Mammary epithelial cell (primary cell): ENCODE data around the gene SPARC.

ENCODE experiments used
- CTCF ChIP-seq, 2 donors: IDR thresholded peaks in 1 of 2; conservative IDR thresholded peaks in 1 of 2; 2 replicates each; pipeline ENCODE4 v1.5.1; 2011 to 2012; ENCODE audit warnings: inconsistent platforms in 2 of 2, low read length in 2 of 2, mild to moderate bottlenecking in 2 of 2, control low read depth in 1 of 2, low read depth in 1 of 2; ENCODE audit not compliant: insufficient read depth in 1 of 2; ENCODE audit errors: extremely low read depth in 1 of 2
- EZH2 ChIP-seq: IDR thresholded peaks from 2 replicates; pipeline ENCODE4 v1.6.1; 2012; ENCODE audit warnings: low read length, inconsistent platforms, borderline replicate concordance

GRCh38 chr5:151662805-151663204, 23.9 kb downstream of the SPARC start:
- TF ChIP-seq CTCF (conservative IDR thresholded peaks at IDR 0.05 in 1 of 2, IDR thresholded peaks at IDR 0.05 in 1 of 2; ENCODE audit: extremely low read depth in 1 of 2, insufficient read depth in 1 of 2, low read depth in 1 of 2, low read length in 2 of 2) (no peak), EZH2 (no peak)
